Measurements from ENCODE around the gene COL5A2. TPM values are rescaled to one million over a fixed set of nuclear protein-coding genes. Genes with fewer than 3 reads are reported as not detected.
A peak's percentile ranks its signal among the peaks of the same experiment; 100 is the strongest.

COL5A2 gene
- total RNA-seq, 2 experiments from 2014 or later, result 0.25 to 0.77 TPM

DNA sequence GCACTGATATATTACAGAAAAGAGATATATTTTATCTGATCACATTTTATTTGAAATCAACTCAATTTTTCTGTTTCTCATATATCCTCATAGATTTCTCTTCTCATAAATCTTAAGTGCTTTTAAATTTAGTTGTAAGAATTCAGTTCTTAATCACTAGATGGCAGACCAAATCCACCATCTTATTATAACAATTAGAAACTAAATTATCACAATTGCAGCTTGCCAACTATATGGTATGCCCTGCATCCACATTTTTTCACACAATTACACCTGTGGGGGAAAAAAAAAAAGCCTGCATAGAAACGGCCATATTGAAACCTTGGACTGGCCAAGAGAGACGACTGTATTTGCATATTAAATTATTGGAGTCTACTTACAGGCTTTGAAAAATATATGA, 64.4 kb downstream of the COL5A2 start:
- no peaks in the 10 kb centered on the region for H3K27me3 Mint-ChIP-seq
- H3K4me1 Mint-ChIP-seq (ENCODE audit: low read depth), result no peaks in the 10 kb centered on the region
- no peaks in the 10 kb centered on the region for H3K27me3 ChIP-seq (ENCODE audit: control insufficient read depth in 1 of 2, insufficient read depth in 2 of 2, low read length in 2 of 2)
- peak in 1 of 14 experiments; percentile 11 for DNase-seq
- TF ChIP-seq, protein P1, sequence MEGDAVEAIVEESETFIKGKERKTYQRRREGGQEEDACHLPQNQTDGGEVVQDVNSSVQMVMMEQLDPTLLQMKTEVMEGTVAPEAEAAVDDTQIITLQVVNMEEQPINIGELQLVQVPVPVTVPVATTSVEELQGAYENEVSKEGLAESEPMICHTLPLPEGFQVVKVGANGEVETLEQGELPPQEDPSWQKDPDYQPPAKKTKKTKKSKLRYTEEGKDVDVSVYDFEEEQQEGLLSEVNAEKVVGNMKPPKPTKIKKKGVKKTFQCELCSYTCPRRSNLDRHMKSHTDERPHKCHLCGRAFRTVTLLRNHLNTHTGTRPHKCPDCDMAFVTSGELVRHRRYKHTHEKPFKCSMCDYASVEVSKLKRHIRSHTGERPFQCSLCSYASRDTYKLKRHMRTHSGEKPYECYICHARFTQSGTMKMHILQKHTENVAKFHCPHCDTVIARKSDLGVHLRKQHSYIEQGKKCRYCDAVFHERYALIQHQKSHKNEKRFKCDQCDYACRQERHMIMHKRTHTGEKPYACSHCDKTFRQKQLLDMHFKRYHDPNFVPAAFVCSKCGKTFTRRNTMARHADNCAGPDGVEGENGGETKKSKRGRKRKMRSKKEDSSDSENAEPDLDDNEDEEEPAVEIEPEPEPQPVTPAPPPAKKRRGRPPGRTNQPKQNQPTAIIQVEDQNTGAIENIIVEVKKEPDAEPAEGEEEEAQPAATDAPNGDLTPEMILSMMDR (IDR thresholded peaks at IDR 0.05), result no peak
- no peak overlapping the region for H3K27ac ChIP-seq (ENCODE audit: low read depth in 1 of 2, low read length in 2 of 2)
- no peaks in the 10 kb centered on the region for H3K9me3 ChIP-seq (ENCODE audit: control insufficient read depth in 1 of 2, insufficient read depth in 1 of 2, low read length in 2 of 2)
- no peak for ATAC-seq (ENCODE audit: poor library complexity)
- H3K36me3 Mint-ChIP-seq (ENCODE audit: low read depth), result no peaks in the 10 kb centered on the region
- H3K4me3 Mint-ChIP-seq, result no peak overlapping the region
- no peak overlapping the region for H3K4me3 ChIP-seq (ENCODE audit: low read length)
- no peaks in the 10 kb centered on the region for H3K4me1 ChIP-seq (ENCODE audit: insufficient read depth, low read length)
- no peaks in the 10 kb centered on the region for H3K36me3 ChIP-seq (ENCODE audit: insufficient read depth, low read length)
- ChIA-PET CTCF (no interaction called here), POLR2A (no interaction called here)
- intact Hi-C loops (cut with DNase I, micrococcal nuclease), result no loop called here
- no peaks in the 10 kb centered on the region for H3K9me3 Mint-ChIP-seq
- no peak overlapping the region for H3K27ac Mint-ChIP-seq

GRCh38 chr2:189113963-189114362, 65.6 kb downstream of the COL5A2 start:
- H3K4me3 Mint-ChIP-seq, result no peak overlapping the region
- no peaks in the 10 kb centered on the region for H3K4me1 Mint-ChIP-seq (ENCODE audit: low read depth)
- no peaks in the 10 kb centered on the region for H3K27me3 Mint-ChIP-seq
- no peak for ATAC-seq (ENCODE audit: poor library complexity)
- intact Hi-C loops (cut with DNase I, micrococcal nuclease), result no loop called here
- TF ChIP-seq, protein P1 (IDR thresholded peaks at IDR 0.05), result no peak
- Histone ChIP-seq H3K4me1 (ENCODE audit: insufficient read depth, low read length) (no peaks in the 10 kb centered on the region), H3K36me3 (ENCODE audit: insufficient read depth, low read length) (no peaks in the 10 kb centered on the region), H3K9me3 (ENCODE audit: control insufficient read depth in 1 of 2, insufficient read depth in 1 of 2, low read length in 2 of 2) (no peaks in the 10 kb centered on the region), H3K27ac (ENCODE audit: low read depth in 1 of 2, low read length in 2 of 2) (no peak overlapping the region), H3K27me3 (ENCODE audit: control insufficient read depth in 1 of 2, insufficient read depth in 2 of 2, low read length in 2 of 2) (no peaks in the 10 kb centered on the region), H3K4me3 (ENCODE audit: low read length) (no peak overlapping the region)
- H3K27ac Mint-ChIP-seq, result no peak overlapping the region
- DNase-seq, result no peak
- H3K36me3 Mint-ChIP-seq (ENCODE audit: low read depth), result no peaks in the 10 kb centered on the region
- POLR2A ChIA-PET, result no interaction called here
- H3K9me3 Mint-ChIP-seq, result no peaks in the 10 kb centered on the region
- CTCF ChIA-PET, result interaction anchor here (0.6 to 1.8 kb wide), 2 partner anchors 10 to 957 kb away, joined by 3 to 4 read pairs; no protein-coding TSS in a partner anchor

GRCh38 chr2:189111063-189111715, 68.4 kb downstream of the COL5A2 start:
- POLR2A ChIA-PET, result no interaction called here
- H3K27me3 Mint-ChIP-seq, result no peaks in the 10 kb centered on the region
- TF ChIP-seq, protein P1 (IDR thresholded peaks at IDR 0.05), result no peak
- H3K36me3 ChIP-seq (ENCODE audit: insufficient read depth, low read length), result no peaks in the 10 kb centered on the region
- H3K4me3 ChIP-seq (ENCODE audit: low read length), result no peak overlapping the region
- no peaks in the 10 kb centered on the region for H3K27me3 ChIP-seq (ENCODE audit: control insufficient read depth in 1 of 2, insufficient read depth in 2 of 2, low read length in 2 of 2)
- no peaks in the 10 kb centered on the region for H3K36me3 Mint-ChIP-seq (ENCODE audit: low read depth)
- ATAC-seq (ENCODE audit: poor library complexity), result no peak
- no peak overlapping the region for H3K27ac ChIP-seq (ENCODE audit: low read depth in 1 of 2, low read length in 2 of 2)
- no peak for DNase-seq
- no peaks in the 10 kb centered on the region for H3K4me1 Mint-ChIP-seq (ENCODE audit: low read depth)
- CTCF ChIA-PET, result no interaction called here
- H3K4me3 Mint-ChIP-seq, result no peak overlapping the region
- H3K9me3 ChIP-seq (ENCODE audit: control insufficient read depth in 1 of 2, insufficient read depth in 1 of 2, low read length in 2 of 2), result no peaks in the 10 kb centered on the region
- intact Hi-C loops (cut with DNase I, micrococcal nuclease), result no loop called here
- H3K4me1 ChIP-seq (ENCODE audit: insufficient read depth, low read length), result no peaks in the 10 kb centered on the region
- H3K27ac Mint-ChIP-seq, result no peak overlapping the region
- no peaks in the 10 kb centered on the region for H3K9me3 Mint-ChIP-seq
